Natural killer cell (primary cell): Measurements from ENCODE around the gene JMJD1C. TPM values are rescaled to one million over a fixed set of nuclear protein-coding genes. Genes with fewer than 3 reads are reported as not detected.

Source experiments
- ATAC-seq, 3 donors: fragments of 150-1000 bp in 2 of 3; fragments of 200-7000 bp in 1 of 3; cut with Tn5 transposase; 1 replicate in 1 of 3; 2 replicates in 2 of 3; pipeline ENCODE4 v1.10.0; 2021; ENCODE audit warnings: mild to moderate bottlenecking in 2 of 3, moderate library complexity in 2 of 3
- DNase-seq, 2 donors: peaks; one replicate each; pipeline versions ENCODE4 v3.0.0 to v3.0.0-alpha.2; 2013 to 2021; ENCODE audit warnings: mixed read lengths in 1 of 2
- H3K27ac ChIP-seq: one replicate; pipeline ENCODE4 v1.5.1; 2013; ENCODE audit warnings: mild to moderate bottlenecking, low read length
- H3K27me3 ChIP-seq: one replicate; pipeline ENCODE4 v1.6.1; 2013; ENCODE audit warnings: low read length; ENCODE audit not compliant: control insufficient read depth, insufficient read depth
- H3K36me3 ChIP-seq: one replicate; pipeline ENCODE4 v1.6.1; 2013; ENCODE audit warnings: low read length; ENCODE audit not compliant: control insufficient read depth, insufficient read depth
- H3K4me1 ChIP-seq: one replicate; pipeline ENCODE4 v1.6.1; 2013; ENCODE audit warnings: low read length; ENCODE audit not compliant: control insufficient read depth, insufficient read depth
- H3K4me3 ChIP-seq: one replicate; pipeline ENCODE4 v1.5.1; 2013; ENCODE audit warnings: low read length
- H3K9me3 ChIP-seq: one replicate; pipeline ENCODE4 v1.6.1; 2013; ENCODE audit warnings: low read length; ENCODE audit not compliant: control insufficient read depth, insufficient read depth
- H3K27ac Mint-ChIP-seq, 2 donors: one replicate each; pipeline ENCODE4 v1.8.0; 2022; ENCODE audit warnings: mild to moderate bottlenecking in 2 of 2, mixed read lengths in 2 of 2, moderate library complexity in 1 of 2
- H3K27me3 Mint-ChIP-seq, 2 donors: one replicate each; pipeline ENCODE4 v1.8.0; 2022; ENCODE audit warnings: low read depth in 2 of 2, mixed read lengths in 2 of 2
- H3K36me3 Mint-ChIP-seq: one replicate; pipeline ENCODE4 v1.8.0; 2022; ENCODE audit warnings: mixed read lengths
- H3K4me1 Mint-ChIP-seq, 2 donors: one replicate each; pipeline ENCODE4 v1.8.0; 2022; ENCODE audit warnings: mixed read lengths in 2 of 2
- H3K4me3 Mint-ChIP-seq: one replicate; pipeline ENCODE4 v1.8.0; 2022; ENCODE audit warnings: mild to moderate bottlenecking, moderate library complexity, mixed read lengths
- H3K9me3 Mint-ChIP-seq, 2 donors: one replicate each; pipeline ENCODE4 v1.8.0; 2022; ENCODE audit warnings: mixed read lengths in 2 of 2
- CTCF ChIP-seq: fragments of 200-600 bp; IDR thresholded peaks from one replicate; pipeline ENCODE4 v1.8.0; 2022; ENCODE audit warnings: antibody characterized with exemption
- WGBS: methylation state at CpG from one replicate; pipeline ENCODE4 v1.1.7; 2013; ENCODE audit warnings: missing lambda C conversion rate; ENCODE audit not compliant: insufficient coverage; 5-methylcytosine and 5-hydroxymethylcytosine counted together
- intact Hi-C: fragments of 100-400 bp; cut with micrococcal nuclease; formaldehyde crosslinking; loops from one replicate; pipeline ENCODE4 v1.14.2; 2022
- total RNA-seq, 4 donors: library from RNA; stranded (reverse); fragments of 120-200 nt in 1 of 4; gene quantifications; one replicate each; pipeline versions ENCODE4 v1.2.3 to v1.2.4, GENCODE V29; 2013 to 2022

JMJD1C gene
- total RNA-seq, 3 donors from 2014 or later (not counting 1 experiment from before 2014, with no cell fraction given), result 125 to 208 (median 156) TPM

GRCh38 chr10:63319231-63319630, 146.5 kb downstream of the JMJD1C start:
- Mint-ChIP-seq H3K27ac (no peak overlapping the region), H3K4me1 (peaks cover 0 to 4% of the 10 kb centered on the region in 2 donors), H3K27me3 (no peaks in the 10 kb centered on the region), H3K4me3 (no peak overlapping the region), H3K36me3 (no peaks in the 10 kb centered on the region), H3K9me3 (no peaks in the 10 kb centered on the region)
- DNase-seq, result no peak
- H3K4me3 ChIP-seq, result no peak overlapping the region
- no peaks in the 10 kb centered on the region for H3K4me1 ChIP-seq
- no peak for TF ChIP-seq CTCF
- 97% methylated on average over 3 of the region's 3 CpGs for WGBS
- no peak for ATAC-seq
- no peak overlapping the region for H3K27ac ChIP-seq
- H3K36me3 ChIP-seq, result no peaks in the 10 kb centered on the region
- intact Hi-C loops, result no loop called here
- H3K27me3 ChIP-seq, result no peaks in the 10 kb centered on the region
- H3K9me3 ChIP-seq, result no peaks in the 10 kb centered on the region

- no peaks in the 10 kb centered on the region for H3K9me3 ChIP-seq
- no peaks in the 10 kb centered on the region for H3K27me3 Mint-ChIP-seq
- H3K27me3 ChIP-seq, result no peaks in the 10 kb centered on the region
- no peak overlapping the region for H3K4me3 Mint-ChIP-seq
- H3K36me3 ChIP-seq, result no peaks in the 10 kb centered on the region
- H3K9me3 Mint-ChIP-seq, result no peaks in the 10 kb centered on the region
- intact Hi-C loops, result no loop called here
- H3K27ac Mint-ChIP-seq, result no peak overlapping the region
- no peaks in the 10 kb centered on the region for H3K4me1 ChIP-seq
- no peak for TF ChIP-seq CTCF
- 94% methylated on average over 2 of the region's 3 CpGs for WGBS
- no peak overlapping the region for H3K4me3 ChIP-seq
- H3K36me3 Mint-ChIP-seq, result no peaks in the 10 kb centered on the region
- ATAC-seq, result no peak
- DNase-seq, result no peak
- peaks cover 0 to 4% of the 10 kb centered on the region in 2 donors for H3K4me1 Mint-ChIP-seq
- no peak overlapping the region for H3K27ac ChIP-seq
Measured at GRCh38 chr10:63318491-63318890, 147.3 kb downstream of the JMJD1C start.

- WGBS, result no CpG with 5 or more reads among the region's 1 CpG
- Mint-ChIP-seq H3K27me3 (no peaks in the 10 kb centered on the region), H3K9me3 (no peaks in the 10 kb centered on the region), H3K27ac (no peak overlapping the region), H3K36me3 (no peaks in the 10 kb centered on the region), H3K4me1 (no peaks in the 10 kb centered on the region), H3K4me3 (no peak overlapping the region)
- Histone ChIP-seq H3K4me1 (no peaks in the 10 kb centered on the region), H3K9me3 (no peaks in the 10 kb centered on the region), H3K4me3 (no peak overlapping the region), H3K36me3 (no peaks in the 10 kb centered on the region), H3K27me3 (no peaks in the 10 kb centered on the region), H3K27ac (no peak overlapping the region)
- no peak for ATAC-seq
- TF ChIP-seq CTCF, result no peak
- intact Hi-C loops, result no loop called here
- DNase-seq, result no peak
Measured at GRCh38 chr10:63314020-63314419, 151.8 kb downstream of the JMJD1C start.

- intact Hi-C loops, result no loop called here
- WGBS, result 98% methylated on average over 2 of the region's 3 CpGs
- no peaks in the 10 kb centered on the region for H3K27me3 Mint-ChIP-seq
- peaks cover 0 to 8% of the 10 kb centered on the region in 2 donors for H3K4me1 Mint-ChIP-seq
- no peaks in the 10 kb centered on the region for H3K4me1 ChIP-seq
- no peaks in the 10 kb centered on the region for H3K36me3 Mint-ChIP-seq
- no peaks in the 10 kb centered on the region for H3K36me3 ChIP-seq
- DNase-seq (no peak), ATAC-seq (no peak)
- no peaks in the 10 kb centered on the region for H3K27me3 ChIP-seq
- no peaks in the 10 kb centered on the region for H3K9me3 Mint-ChIP-seq
- no peaks in the 10 kb centered on the region for H3K9me3 ChIP-seq
- no peak overlapping the region for H3K27ac Mint-ChIP-seq
- no peak for TF ChIP-seq CTCF
- H3K4me3 Mint-ChIP-seq, result no peak overlapping the region
- no peak overlapping the region for H3K4me3 ChIP-seq
- H3K27ac ChIP-seq, result no peak overlapping the region
Measured at GRCh38 chr10:63313066-63313717, 152.6 kb downstream of the JMJD1C start.
